ENCODE data around the gene CACNA2D1. TPM values are rescaled to one million over a fixed set of nuclear protein-coding genes. Genes with fewer than 3 reads are reported as not detected.

Gene CACNA2D1
- total RNA-seq, 1 donor from 2014 or later, result 46.1 TPM

- ATAC-seq, result no peak
- no peak for DNase-seq (ENCODE audit: missing footprints)
- intact Hi-C loops (cut with DNase I), result no loop called here
Measured at GRCh38 chr7:82362129-82362706, 81.4 kb downstream of the CACNA2D1 start.

GRCh38 chr7:82360591-82361368 is 82.8 kb downstream of the CACNA2D1 start:
- no peak for ATAC-seq
- no peak for DNase-seq (ENCODE audit: missing footprints)
- intact Hi-C loops (cut with DNase I), result no loop called here

- DNase-seq (ENCODE audit: missing footprints) (no peak), ATAC-seq (no peak)
- intact Hi-C loops (cut with DNase I), result no loop called here
Measured at GRCh38 chr7:82359426-82359825, 84.2 kb downstream of the CACNA2D1 start.

GRCh38 chr7:82358923-82359322 is 84.7 kb downstream of the CACNA2D1 start:
- DNase-seq (ENCODE audit: missing footprints), result no peak
- ATAC-seq, result no peak
- intact Hi-C loops (cut with DNase I), result no loop called here

- intact Hi-C loops (cut with DNase I), result no loop called here
- DNase-seq (ENCODE audit: missing footprints) (no peak), ATAC-seq (no peak)
Measured at GRCh38 chr7:82358009-82358578, 85.5 kb downstream of the CACNA2D1 start.

- no peak for DNase-seq (ENCODE audit: missing footprints)
- intact Hi-C loops (cut with DNase I), result no loop called here
- peak; percentile 67 for ATAC-seq
Measured at GRCh38 chr7:82348251-82348650, 95.3 kb downstream of the CACNA2D1 start.

- DNase-seq (ENCODE audit: missing footprints) (no peak), ATAC-seq (no peak)
- intact Hi-C loops (cut with DNase I), result no loop called here
Measured at GRCh38 chr7:82347808-82348207, 95.8 kb downstream of the CACNA2D1 start.

- intact Hi-C loops (cut with DNase I), result no loop called here
- ATAC-seq, result no peak
- DNase-seq (ENCODE audit: missing footprints), result no peak
Measured at GRCh38 chr7:82345886-82346285, 97.7 kb downstream of the CACNA2D1 start.

- DNase-seq (ENCODE audit: missing footprints) (no peak), ATAC-seq (no peak)
- intact Hi-C loops (cut with DNase I), result no loop called here
Measured at GRCh38 chr7:82343716-82344115, 99.9 kb downstream of the CACNA2D1 start.

- intact Hi-C loops (cut with DNase I), result no loop called here
- DNase-seq (ENCODE audit: missing footprints) (no peak), ATAC-seq (no peak)
Measured at GRCh38 chr7:82339958-82340357, 103.6 kb downstream of the CACNA2D1 start.

- intact Hi-C loops (cut with DNase I), result no loop called here
Measured at GRCh38 chr7:82335927-82336326, 107.7 kb downstream of the CACNA2D1 start.

GRCh38 chr7:82335001-82335400 is 108.6 kb downstream of the CACNA2D1 start:
- DNase-seq (ENCODE audit: missing footprints) (no peak), ATAC-seq (no peak)
- intact Hi-C loops (cut with DNase I), result no loop called here

More at GRCh38 chr7:82335927-82336326, 107.7 kb downstream of the CACNA2D1 start:
- ATAC-seq (no peak), DNase-seq (ENCODE audit: missing footprints) (no peak)

- intact Hi-C loops (cut with DNase I), result no loop called here
- ATAC-seq (no peak), DNase-seq (ENCODE audit: missing footprints) (no peak)
Measured at GRCh38 chr7:82331234-82331633, 112.3 kb downstream of the CACNA2D1 start.

- DNase-seq (ENCODE audit: missing footprints), result no peak
- ATAC-seq, result no peak
- intact Hi-C loops (cut with DNase I), result no loop called here
Measured at GRCh38 chr7:82330706-82331215, 112.8 kb downstream of the CACNA2D1 start.

GRCh38 chr7:82327898-82328297 is 115.7 kb downstream of the CACNA2D1 start:
- no peak for ATAC-seq
- intact Hi-C loops (cut with DNase I), result no loop called here
- DNase-seq (ENCODE audit: missing footprints), result no peak

GRCh38 chr7:82325416-82325815 is 118.2 kb downstream of the CACNA2D1 start:
- no peak for ATAC-seq
- DNase-seq (ENCODE audit: missing footprints), result no peak
- intact Hi-C loops (cut with DNase I), result no loop called here

GRCh38 chr7:82323806-82324205 is 119.8 kb downstream of the CACNA2D1 start:
- no peak for DNase-seq (ENCODE audit: missing footprints)
- ATAC-seq, result no peak
- intact Hi-C loops (cut with DNase I), result no loop called here

GRCh38 chr7:82319674-82320118 is 123.9 kb downstream of the CACNA2D1 start:
- intact Hi-C loops (cut with DNase I), result loop anchor here (10.0 kb wide), 1 partner anchor 125 kb away; the partner anchor contains the start of gene CACNA2D1
- ATAC-seq (peak; percentile 97), DNase-seq (ENCODE audit: missing footprints) (peak; percentile 93)

- intact Hi-C loops (cut with DNase I), result loop anchor here (10.0 kb wide), 1 partner anchor 126 kb away; the partner anchor contains the start of gene CACNA2D1
- ATAC-seq (no peak), DNase-seq (ENCODE audit: missing footprints) (no peak)
Measured at GRCh38 chr7:82318786-82319185, 124.8 kb downstream of the CACNA2D1 start.

- intact Hi-C loops (cut with DNase I), result loop anchor here (10.0 kb wide), 1 partner anchor 127 kb away; the partner anchor contains the start of gene CACNA2D1
- ATAC-seq (no peak), DNase-seq (ENCODE audit: missing footprints) (no peak)
Measured at GRCh38 chr7:82317760-82318159, 125.8 kb downstream of the CACNA2D1 start.

Data from Right ventricle myocardium inferior (tissue), 1 donor.